ENCODE results near the gene PDE6G. TPM values are rescaled to one million over a fixed set of nuclear protein-coding genes. Genes with fewer than 3 reads are reported as not detected.

PDE6G gene
- total and polyA plus RNA-seq, 2 of the 13 experiments (the other 11 are each of a cell fraction or from before 2014, with no cell fraction given), result 1.4 to 6.7 TPM

GRCh38 chr17:81700353-81701287 lies 44.3 kb upstream of the PDE6G start (continued):
- TF ChIP-seq AGO1 (IDR thresholded peaks at IDR 0.05; ENCODE audit: low read depth, low read length, poor library complexity, severe bottlenecking) (peak; percentile 84), ZNF629 (CRISPR knock-in tag; conservative IDR thresholded peaks at IDR 0.05) (0 out of 2 replicates have a peak, but pooled peaks have one; percentile 16), RBFOX2 (IDR thresholded peaks at IDR 0.05; ENCODE audit: low read depth, low read length) (0 out of 2 replicates have a peak, but pooled peaks have one; percentile 62), AKAP8 (CRISPR knock-in tag; IDR thresholded peaks at IDR 0.05) (peak; percentile 94), MAFK (conservative IDR thresholded peaks at IDR 0.05 in 1 of 2, IDR thresholded peaks at IDR 0.05 in 1 of 2; ENCODE audit: low read length in 2 of 2) (no peak), U2AF1 (optimal IDR thresholded peaks at IDR 0.05; ENCODE audit: low read depth, low read length) (peak; percentile 23), DR1 (CRISPR knock-in tag; IDR thresholded peaks at IDR 0.05) (0 out of 2 replicates have a peak, but pooled peaks have one; percentile 1), ZNF777 (CRISPR knock-in tag; IDR thresholded peaks at IDR 0.05) (0 out of 2 replicates have a peak, but pooled peaks have one; percentile 6), ZNF607 (CRISPR knock-in tag; IDR thresholded peaks at IDR 0.05; ENCODE audit: borderline replicate concordance) (0 out of 2 replicates have a peak, but pooled peaks have one; percentile 5), HNRNPL (IDR thresholded peaks at IDR 0.05; ENCODE audit: low read depth, low read length) (peak; percentile 63; the same call in 1 of the 2 replicates), MAX (IDR thresholded peaks at IDR 0.05) (peak; percentile 28; the same call in 1 of the 2 replicates), RBM22 (optimal IDR thresholded peaks at IDR 0.05; ENCODE audit: low read length) (peak; percentile 88), PLSCR1 (CRISPR knock-in tag; IDR thresholded peaks at IDR 0.05; ENCODE audit: borderline replicate concordance) (no peak), SALL1 (CRISPR knock-in tag; IDR thresholded peaks at IDR 0.05) (no peak), AGO2 (optimal IDR thresholded peaks at IDR 0.05; ENCODE audit: low read depth, low read length) (peak; percentile 85), MTA1 (CRISPR knock-in tag; IDR thresholded peaks at IDR 0.05; ENCODE audit: borderline replicate concordance) (0 out of 2 replicates have a peak, but pooled peaks have one; percentile 17), HNF1A (IDR thresholded peaks at IDR 0.05; ENCODE audit: low read depth) (no peak), HNF1A (CRISPR knock-in tag; IDR thresholded peaks at IDR 0.05; ENCODE audit: borderline replicate concordance) (0 out of 2 replicates have a peak, but pooled peaks have one; percentile 17), REST (IDR thresholded peaks at IDR 0.05; ENCODE audit: borderline replicate concordance in 1 of 2, low read depth in 1 of 2, low read length in 2 of 2) (no peak)
